GM12801 (cell line): ENCODE measurements around the gene PCSK6.

Experiments
- TF ChIP-seq, protein P1 (sequence below): IDR thresholded peaks from one replicate; pipeline ENCODE4 v1.5.1; 2011; ENCODE audit warnings: control low read depth; ENCODE audit not compliant: insufficient read length; ENCODE audit errors: extremely low read depth

The PCSK6 gene

DNA sequence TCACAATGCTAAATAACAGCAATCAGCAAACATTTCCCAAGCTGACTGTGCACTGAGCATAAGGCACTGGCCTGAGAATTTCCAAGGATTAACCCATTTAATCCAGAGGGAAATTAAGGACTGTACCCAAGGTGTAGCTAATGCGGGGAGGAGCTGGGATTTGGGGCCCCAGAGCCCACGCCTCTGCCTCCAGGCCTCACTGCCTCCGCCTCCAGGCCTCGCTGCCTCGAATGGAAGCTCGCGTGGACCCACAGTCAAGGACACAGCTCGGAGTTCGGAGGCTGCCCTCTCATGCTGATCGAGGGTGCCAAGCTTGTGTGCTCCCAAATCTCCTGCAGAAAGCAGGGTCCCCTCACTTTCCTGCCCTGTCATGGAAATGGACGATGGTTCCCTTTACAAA, 118.0 kb downstream of the PCSK6 start:
- TF ChIP-seq, protein P1, sequence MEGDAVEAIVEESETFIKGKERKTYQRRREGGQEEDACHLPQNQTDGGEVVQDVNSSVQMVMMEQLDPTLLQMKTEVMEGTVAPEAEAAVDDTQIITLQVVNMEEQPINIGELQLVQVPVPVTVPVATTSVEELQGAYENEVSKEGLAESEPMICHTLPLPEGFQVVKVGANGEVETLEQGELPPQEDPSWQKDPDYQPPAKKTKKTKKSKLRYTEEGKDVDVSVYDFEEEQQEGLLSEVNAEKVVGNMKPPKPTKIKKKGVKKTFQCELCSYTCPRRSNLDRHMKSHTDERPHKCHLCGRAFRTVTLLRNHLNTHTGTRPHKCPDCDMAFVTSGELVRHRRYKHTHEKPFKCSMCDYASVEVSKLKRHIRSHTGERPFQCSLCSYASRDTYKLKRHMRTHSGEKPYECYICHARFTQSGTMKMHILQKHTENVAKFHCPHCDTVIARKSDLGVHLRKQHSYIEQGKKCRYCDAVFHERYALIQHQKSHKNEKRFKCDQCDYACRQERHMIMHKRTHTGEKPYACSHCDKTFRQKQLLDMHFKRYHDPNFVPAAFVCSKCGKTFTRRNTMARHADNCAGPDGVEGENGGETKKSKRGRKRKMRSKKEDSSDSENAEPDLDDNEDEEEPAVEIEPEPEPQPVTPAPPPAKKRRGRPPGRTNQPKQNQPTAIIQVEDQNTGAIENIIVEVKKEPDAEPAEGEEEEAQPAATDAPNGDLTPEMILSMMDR = no peak

DNA sequence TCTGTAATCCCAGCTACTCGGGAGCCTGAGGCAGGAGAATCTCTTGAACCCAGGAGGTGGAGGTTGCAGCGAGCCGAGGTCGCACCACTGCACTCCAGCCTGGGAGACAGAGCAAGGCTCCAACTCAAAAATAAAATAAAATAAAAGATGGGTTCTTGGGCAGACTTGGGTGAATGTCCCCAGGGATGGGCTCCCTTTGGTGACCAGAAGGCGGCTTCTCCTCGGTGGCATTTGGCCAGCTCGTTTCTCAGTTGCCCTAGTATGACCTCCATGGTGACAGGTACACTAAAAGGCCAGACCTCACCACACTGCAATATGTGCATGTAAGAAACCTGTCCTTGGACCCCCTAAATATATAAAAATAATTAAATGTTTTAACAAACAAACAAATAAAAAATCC, 118.4 kb downstream of the PCSK6 start:
- TF ChIP-seq, protein P1 = no peak

DNA sequence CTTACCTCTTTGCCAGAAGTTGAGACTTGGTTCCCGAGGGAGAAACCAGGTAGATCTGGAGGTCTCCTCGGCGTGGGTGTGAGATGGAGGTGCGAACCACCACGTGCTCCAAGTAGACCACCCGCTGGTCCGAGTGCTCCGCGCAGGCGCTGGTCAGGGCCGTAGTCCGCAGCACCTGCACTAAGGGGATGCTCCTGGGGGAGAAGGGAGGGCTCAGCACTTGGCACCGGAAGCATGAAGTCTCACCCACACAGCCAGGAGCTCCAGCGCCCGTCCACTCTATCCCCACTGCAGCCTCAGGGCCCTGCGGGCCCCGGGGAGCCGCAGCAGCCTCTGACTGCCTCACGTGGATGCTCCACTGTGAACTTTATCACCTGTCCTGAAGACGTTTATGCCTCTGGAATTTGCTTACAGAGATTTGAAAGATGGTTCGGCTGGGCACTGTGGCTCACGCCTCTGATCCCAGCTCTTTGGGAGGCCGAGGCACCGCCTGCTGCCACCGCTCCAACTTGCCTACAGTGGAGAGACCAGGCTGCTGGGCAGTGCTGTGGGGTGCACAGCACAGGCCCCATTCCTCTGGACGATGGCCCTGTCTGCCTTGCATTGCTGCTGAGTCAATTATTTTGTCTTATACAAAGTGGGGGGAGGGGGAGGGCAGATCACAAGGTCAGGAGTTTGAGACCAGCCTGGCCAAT, 119.0 kb downstream of the PCSK6 start:
- TF ChIP-seq, protein P1 = no peak

DNA sequence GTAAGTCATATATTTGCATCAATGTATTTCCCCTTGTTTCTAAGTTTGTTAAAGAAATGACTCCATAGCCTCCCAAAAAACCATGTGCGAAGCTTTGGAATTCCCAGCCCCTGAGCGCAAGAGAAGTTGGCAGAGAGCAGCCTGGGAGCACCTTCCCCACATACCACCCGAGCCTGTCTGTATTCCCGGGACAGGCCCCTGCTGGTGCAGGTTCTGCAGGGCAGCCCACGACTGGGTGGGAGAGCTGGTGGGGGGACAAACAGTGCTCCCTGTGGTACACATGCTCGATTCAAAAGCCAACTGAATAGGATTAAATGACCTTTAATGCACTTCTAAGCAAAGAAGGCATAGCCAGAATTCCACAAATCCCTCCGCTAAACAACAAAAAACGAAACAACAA, 119.8 kb downstream of the PCSK6 start:
- TF ChIP-seq, protein P1 = no peak

DNA sequence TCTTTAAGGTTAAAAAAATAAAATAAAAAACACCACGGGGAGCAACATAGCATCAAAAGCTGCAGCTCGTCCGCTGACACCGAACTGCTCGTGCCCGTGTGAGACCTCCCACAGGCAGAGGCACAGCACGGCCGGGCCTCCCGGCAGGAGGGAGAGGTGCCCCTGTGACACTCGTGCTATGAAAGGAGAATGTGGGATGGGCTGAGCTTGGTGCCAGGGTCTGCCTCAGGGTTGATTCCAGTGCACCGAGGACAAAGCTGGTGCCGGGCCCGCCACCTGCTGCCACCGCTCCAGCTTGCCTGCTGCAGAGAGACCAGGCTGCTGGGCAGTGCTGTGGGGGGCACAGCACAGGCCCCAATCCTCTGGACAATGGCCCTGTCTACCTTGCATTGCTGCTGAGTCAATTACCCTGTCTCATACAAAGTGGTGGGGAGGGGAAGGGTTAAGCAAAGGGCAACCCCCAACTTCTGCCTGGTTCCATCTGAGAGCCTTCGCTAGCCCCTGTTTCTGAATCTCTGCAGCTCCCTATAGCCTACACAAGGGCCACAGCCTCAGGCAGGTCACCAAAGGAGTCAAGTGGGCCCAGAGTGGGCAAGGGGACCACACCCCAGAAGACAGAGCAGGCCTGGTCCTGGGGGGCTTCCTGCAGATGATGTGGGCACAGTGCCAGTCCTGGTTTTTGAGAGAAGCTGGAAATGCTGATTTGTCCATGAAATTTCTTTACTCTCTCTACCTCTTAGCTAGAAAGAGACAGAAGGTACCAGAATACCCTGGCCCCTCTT, 120.5 kb downstream of the PCSK6 start:
- TF ChIP-seq, protein P1 = no peak

DNA sequence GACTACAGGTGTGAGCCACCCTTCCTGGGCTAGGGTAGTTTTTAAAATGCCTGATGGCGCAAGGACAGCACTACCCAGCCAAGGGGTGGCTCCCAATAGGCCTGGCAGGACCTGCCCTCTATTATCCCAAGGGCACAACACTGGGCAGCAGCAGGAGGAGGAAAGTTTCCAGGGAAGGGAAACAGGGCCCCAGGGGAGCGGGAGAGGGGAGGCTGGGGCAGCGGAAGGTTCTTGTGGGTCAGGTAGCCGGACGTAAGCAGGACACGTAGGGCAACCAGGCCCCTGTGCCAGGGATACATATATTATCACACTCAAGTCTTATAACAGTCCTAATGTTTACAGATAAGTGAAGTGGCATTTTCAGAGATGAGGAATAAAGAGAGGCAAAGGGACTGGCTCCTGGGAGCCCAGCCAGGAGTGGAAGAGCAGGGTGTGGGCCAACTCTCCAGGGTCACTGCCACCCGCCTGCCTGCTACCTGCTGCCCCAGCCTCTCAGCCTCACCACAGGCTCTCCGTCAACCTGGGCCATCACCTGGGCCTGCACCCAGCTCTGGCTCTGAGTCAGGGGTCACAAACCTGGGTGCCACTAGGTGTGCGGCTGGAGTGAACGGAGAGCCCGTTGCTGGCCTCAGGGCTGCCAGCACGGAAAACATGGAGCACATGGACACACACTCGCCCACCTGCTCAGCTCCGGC, 121.3 kb downstream of the PCSK6 start:
- TF ChIP-seq, protein P1 = no peak

DNA sequence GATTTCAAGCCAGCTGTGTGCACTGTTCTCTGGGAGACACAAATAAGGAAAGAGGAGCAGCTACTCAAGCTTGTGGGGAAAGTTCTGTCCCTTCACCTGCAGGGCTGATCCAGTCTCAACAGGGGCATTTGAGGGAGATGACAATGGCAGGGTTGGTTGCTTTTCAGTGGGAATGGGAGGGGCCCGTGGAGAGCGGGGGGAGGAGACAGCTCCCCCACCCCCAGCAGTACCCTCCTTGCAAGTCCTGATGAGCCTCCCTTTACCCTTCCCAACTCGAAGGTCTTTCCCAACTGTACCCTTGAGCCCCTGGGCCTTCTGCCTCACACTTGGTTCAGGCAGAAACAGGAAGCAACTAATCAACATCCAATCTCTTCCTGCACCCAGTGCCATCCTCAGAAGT, 122.7 kb downstream of the PCSK6 start:
- TF ChIP-seq, protein P1 = no peak
